H1 (cell line): Measurements from ENCODE around the gene IL10RA. TPM values are rescaled to one million over a fixed set of nuclear protein-coding genes. Genes with fewer than 3 reads are reported as not detected.

Experiments used
- CTCF ChIA-PET: fragments of 300-600 bp; sonication (Branson Sonifier 250); formaldehyde crosslinking; loops from one replicate; lab custom pipeline; 2021; ENCODE audit not compliant: partially characterized antibody; lab: Charles Lee
- POLR2A ChIA-PET: fragments of 300-600 bp; sonication (Branson Sonifier 250); formaldehyde crosslinking; loops from one replicate; lab custom pipeline; 2021; ENCODE audit warnings: inconsistent platforms; ENCODE audit not compliant: partially characterized antibody; lab: Charles Lee
- DNase-seq, 2 experiments: peaks; one replicate each; pipeline versions ENCODE4 v3.0.0 to v3.0.0-alpha.2; 2010 to 2022; ENCODE audit warnings: low spot score in 2 of 2, low read depth in 1 of 2, mixed read lengths in 1 of 2
- FAIRE-seq: peaks from 2 replicates; lab custom pipeline; 2011; peaks lifted over from hg19 to GRCh38; lab: Jason Lieb, UNC
- H2AFZ ChIP-seq: 2 replicates; pipeline ENCODE4 v1.8.1; 2012; ENCODE audit warnings: low read length, inconsistent platforms
- H2AK5ac ChIP-seq: 2 replicates; pipeline ENCODE4 v1.6.1; 2013; ENCODE audit warnings: low read depth, low read length
- H2BK120ac ChIP-seq: replicated peaks from 2 replicates; pipeline ENCODE3; 2013; ENCODE audit warnings: low read depth, low read length, inconsistent platforms
- H2BK12ac ChIP-seq: 2 replicates; pipeline ENCODE4 v1.6.1; 2013; ENCODE audit warnings: low read depth, low read length
- H2BK15ac ChIP-seq: 2 replicates; pipeline ENCODE4 v1.6.1; 2013; ENCODE audit warnings: low read length
- H2BK20ac ChIP-seq: 2 replicates; pipeline ENCODE4 v1.6.1; 2013; ENCODE audit warnings: low read length
- H2BK5ac ChIP-seq: 2 replicates; pipeline ENCODE4 v1.6.1; 2013; ENCODE audit warnings: low read depth, low read length
- H3K14ac ChIP-seq: 2 replicates; pipeline ENCODE4 v1.6.1; 2013; ENCODE audit warnings: inconsistent platforms; ENCODE audit not compliant: insufficient read length
- H3K18ac ChIP-seq: 2 replicates; pipeline ENCODE4 v1.6.1; 2013; ENCODE audit warnings: low read length; ENCODE audit errors: extremely low read depth
- H3K23ac ChIP-seq: 2 replicates; pipeline ENCODE4 v1.6.1; 2013; ENCODE audit warnings: inconsistent platforms; ENCODE audit not compliant: insufficient read length
- H3K23me2 ChIP-seq: 2 replicates; pipeline ENCODE4 v1.6.1; 2013; ENCODE audit warnings: low read depth, low read length
- H3K27ac ChIP-seq: 2 replicates; pipeline ENCODE4 v1.6.1; 2011; ENCODE audit warnings: low read depth, low read length, inconsistent platforms
- H3K27me3 ChIP-seq, 4 experiments: replicated peaks in 1 of 4; 1 replicate in 1 of 4; 2 replicates in 3 of 4; pipeline versions ENCODE4 v1.6.1 to v1.8.1; 2011 to 2013; ENCODE audit warnings: low read length in 3 of 4, mild to moderate bottlenecking in 3 of 4, inconsistent platforms in 2 of 4, mixed read lengths in 2 of 4, moderate library complexity in 1 of 4; ENCODE audit not compliant: control insufficient read depth in 3 of 4, insufficient read depth in 3 of 4; ENCODE audit errors: extremely low read depth in 1 of 4
- H3K36me3 ChIP-seq, 4 experiments: 2 replicates each; pipeline versions ENCODE4 v1.6.1 to v1.8.1; 2011 to 2013; ENCODE audit warnings: mild to moderate bottlenecking in 4 of 4, low read length in 3 of 4, moderate library complexity in 2 of 4, control low read depth in 1 of 4, inconsistent platforms in 1 of 4; ENCODE audit not compliant: insufficient read depth in 4 of 4, control insufficient read depth in 2 of 4
- H3K4ac ChIP-seq: replicated peaks from 2 replicates; pipeline ENCODE3; 2013; ENCODE audit warnings: low read length, low read depth, mixed read lengths, inconsistent platforms; ENCODE audit not compliant: insufficient read length
- H3K4me1 ChIP-seq, 4 experiments: replicated peaks in 1 of 4; 1 replicate in 1 of 4; 2 replicates in 3 of 4; pipeline versions ENCODE4 v1.6.1 to v1.8.1; 2011 to 2013; ENCODE audit warnings: low read length in 3 of 4, inconsistent platforms in 2 of 4, mixed read lengths in 1 of 4; ENCODE audit not compliant: insufficient read depth in 4 of 4, control insufficient read depth in 3 of 4
- H3K4me2 ChIP-seq, 2 experiments: 2 replicates each; pipeline versions ENCODE4 v1.6.1 to v1.8.1; 2011 to 2013; ENCODE audit warnings: low read depth in 2 of 2, low read length in 2 of 2, control low read depth in 1 of 2, inconsistent platforms in 1 of 2, mild to moderate bottlenecking in 1 of 2; ENCODE audit not compliant: insufficient read depth in 1 of 2
- H3K4me3 ChIP-seq, 4 experiments: fragments of 200-600, 300-600 bp in 1 of 4; sonication (generic), shearing (Covaris generic), sonication (Bioruptor Twin) in 1 of 4; 2 replicates each; pipeline versions ENCODE4 v1.5.1 to v1.8.1; 2011 to 2016; ENCODE audit warnings: low read length in 4 of 4, low read depth in 3 of 4, control low read depth in 2 of 4, inconsistent platforms in 2 of 4, mild to moderate bottlenecking in 2 of 4, mixed read lengths in 1 of 4, moderate library complexity in 1 of 4; ENCODE audit not compliant: insufficient read depth in 2 of 4; ENCODE audit errors: extremely low read depth in 1 of 4
- H3K56ac ChIP-seq: replicated peaks from 2 replicates; pipeline ENCODE3; 2013; ENCODE audit warnings: low read depth, mild to moderate bottlenecking, mixed read lengths, low read length, inconsistent platforms; ENCODE audit not compliant: insufficient read length
- H3K79me1 ChIP-seq: 2 replicates; pipeline ENCODE4 v1.6.1; 2013; ENCODE audit warnings: low read depth, low read length, control low read depth
- H3K79me2 ChIP-seq, 2 experiments: 2 replicates each; pipeline versions ENCODE4 v1.6.1 to v1.8.1; 2012 to 2013; ENCODE audit warnings: low read length in 2 of 2, mild to moderate bottlenecking in 2 of 2, inconsistent platforms in 1 of 2; ENCODE audit not compliant: insufficient read depth in 2 of 2, control insufficient read depth in 1 of 2
- H3K9ac ChIP-seq, 4 experiments: replicated peaks in 1 of 4; 1 replicate in 1 of 4; 2 replicates in 3 of 4; pipeline versions ENCODE4 v1.6.1 to v1.8.1; 2011 to 2013; ENCODE audit warnings: low read depth in 3 of 4, low read length in 3 of 4, control low read depth in 2 of 4, mild to moderate bottlenecking in 2 of 4, moderate library complexity in 2 of 4, inconsistent platforms in 1 of 4; ENCODE audit errors: extremely low read depth in 1 of 4
- H3K9me3 ChIP-seq, 2 experiments: 2 replicates each; pipeline versions ENCODE4 v1.6.1 to v1.8.1; 2012 to 2013; ENCODE audit warnings: mild to moderate bottlenecking in 2 of 2, moderate library complexity in 2 of 2, control low read depth in 1 of 2, inconsistent platforms in 1 of 2, low read depth in 1 of 2, low read length in 1 of 2, mixed read lengths in 1 of 2; ENCODE audit not compliant: insufficient read depth in 2 of 2
- H4K20me1 ChIP-seq, 2 experiments: replicated peaks in 1 of 2; 2 replicates each; pipeline versions ENCODE3 to v1.8.1; 2011 to 2013; ENCODE audit warnings: inconsistent platforms in 2 of 2, low read length in 2 of 2, mild to moderate bottlenecking in 1 of 2; ENCODE audit not compliant: insufficient read depth in 2 of 2, control insufficient read depth in 1 of 2
- H4K5ac ChIP-seq: 2 replicates; pipeline ENCODE4 v1.6.1; 2013; ENCODE audit warnings: low read length, low read depth, mixed read lengths, inconsistent platforms; ENCODE audit not compliant: insufficient read length
- H4K8ac ChIP-seq: 2 replicates; pipeline ENCODE4 v1.8.0; 2013; ENCODE audit warnings: mild to moderate bottlenecking, moderate library complexity, low read length, inconsistent platforms; ENCODE audit not compliant: insufficient read depth; ENCODE audit errors: extremely low read depth
- H4K91ac ChIP-seq: replicated peaks from 2 replicates; pipeline ENCODE3; 2013; ENCODE audit warnings: low read length, mixed read lengths, inconsistent platforms; ENCODE audit not compliant: insufficient read length
- CBX5 ChIP-seq: fragments of 300-800, 300-1000 bp; sonication (generic); IDR thresholded peaks from 2 replicates; pipeline ENCODE4 v1.7.1; 2016; ENCODE audit warnings: antibody characterized with exemption, low read length, low read depth
- CBX8 ChIP-seq: fragments of 300-800, 300-1000 bp; sonication (generic); IDR thresholded peaks from 2 replicates; pipeline ENCODE4 v1.7.1; 2016; ENCODE audit warnings: low read depth, low read length, borderline replicate concordance
- CEBPB ChIP-seq: IDR thresholded peaks from 2 replicates; pipeline ENCODE4 v1.6.1; 2012; ENCODE audit warnings: low read depth, low read length
- KDM1A ChIP-seq: fragments of 200-600, 300-600 bp; sonication (generic); IDR thresholded peaks from 2 replicates; pipeline ENCODE4 v1.7.1; 2016; ENCODE audit warnings: mild to moderate bottlenecking, low read length, borderline replicate concordance
- KDM4A ChIP-seq: IDR thresholded peaks from one replicate; pipeline ENCODE4 v1.7.1; 2012; ENCODE audit warnings: low read depth, mild to moderate bottlenecking, moderate library complexity, low read length, inconsistent platforms; ENCODE audit not compliant: severe bottlenecking
- KDM5A ChIP-seq: fragments of 200-600 bp; IDR thresholded peaks from 2 replicates; pipeline ENCODE4 v1.7.1; 2012; ENCODE audit warnings: mild to moderate bottlenecking, low read length, inconsistent platforms, mixed read lengths
- MAFK ChIP-seq: IDR thresholded peaks from 2 replicates; pipeline ENCODE4 v1.6.1; 2012; ENCODE audit warnings: low read depth, mild to moderate bottlenecking, improper control_type of control experiment, low read length
- PHF8 ChIP-seq: fragments of 200-600 bp; sonication (generic); conservative IDR thresholded peaks from 2 replicates; pipeline ENCODE4 v1.7.1; 2012; ENCODE audit warnings: low read depth, mild to moderate bottlenecking, inconsistent platforms, low read length, moderate library complexity
- POU5F1 ChIP-seq: IDR thresholded peaks from 2 replicates; pipeline ENCODE4 v1.6.1; 2011; ENCODE audit warnings: low read depth, mild to moderate bottlenecking, low read length, moderate library complexity
- SIX5 ChIP-seq: IDR thresholded peaks from 2 replicates; pipeline ENCODE4 v1.6.1; 2011; ENCODE audit warnings: mild to moderate bottlenecking, low read depth, low read length
- TCF12 ChIP-seq: IDR thresholded peaks from 2 replicates; pipeline ENCODE4 v1.6.1; 2011; ENCODE audit warnings: low read depth, mild to moderate bottlenecking, low read length
- YY1 ChIP-seq: IDR thresholded peaks from 2 replicates; pipeline ENCODE4 v1.6.1; 2011; ENCODE audit warnings: low read depth, mild to moderate bottlenecking, low read length
- WGBS, 2 experiments: shearing (Covaris generic) in 1 of 2; methylation state at CpG; one replicate each; pipeline versions ENCODE4 v1.1.6 to v1.1.7; 2013 to 2015; ENCODE audit warnings: low lambda C conversion rate in 2 of 2, mixed read lengths in 2 of 2, inconsistent platforms in 1 of 2, low coverage in 1 of 2, missing lambda C conversion rate in 1 of 2; ENCODE audit not compliant: insufficient replicate concordance in 2 of 2, insufficient coverage in 1 of 2, insufficient read length in 1 of 2; ENCODE audit errors: extremely low coverage in 1 of 2, missing lambda C conversion rate in 1 of 2; 5-methylcytosine and 5-hydroxymethylcytosine counted together
- polyA plus RNA-seq, 7 experiments: library from polyadenylated mRNA; depleted of rRNA in 3 of 7; stranded (reverse) in 5 of 7; unstranded in 2 of 7; fragments of >200 nt in 5 of 7; fragments of 200-250 nt in 2 of 7; gene quantifications; 1 replicate in 5 of 7; 2 replicates in 1 of 7; 4 replicates in 1 of 7; pipeline versions ENCODE4 v1.2.1 to v1.2.3, GENCODE V29; 2011 to 2013; ENCODE audit warnings: missing spikeins in 2 of 7, mixed read lengths in 2 of 7
- total RNA-seq: library from RNA; stranded (reverse); fragmentation: NEBNext Ultra II Directional; extraction: Animal tissue kit (Norgen Biotek cat#: 25700); gene quantifications from 2 replicates; pipeline ENCODE4 v1.2.1, GENCODE V29; 2021

Gene IL10RA
- total and polyA plus RNA-seq, 2 of the 8 experiments (the other 6 are each of a cell fraction or from before 2014, with no cell fraction given) = 0.05 to 0.11 TPM

DNA sequence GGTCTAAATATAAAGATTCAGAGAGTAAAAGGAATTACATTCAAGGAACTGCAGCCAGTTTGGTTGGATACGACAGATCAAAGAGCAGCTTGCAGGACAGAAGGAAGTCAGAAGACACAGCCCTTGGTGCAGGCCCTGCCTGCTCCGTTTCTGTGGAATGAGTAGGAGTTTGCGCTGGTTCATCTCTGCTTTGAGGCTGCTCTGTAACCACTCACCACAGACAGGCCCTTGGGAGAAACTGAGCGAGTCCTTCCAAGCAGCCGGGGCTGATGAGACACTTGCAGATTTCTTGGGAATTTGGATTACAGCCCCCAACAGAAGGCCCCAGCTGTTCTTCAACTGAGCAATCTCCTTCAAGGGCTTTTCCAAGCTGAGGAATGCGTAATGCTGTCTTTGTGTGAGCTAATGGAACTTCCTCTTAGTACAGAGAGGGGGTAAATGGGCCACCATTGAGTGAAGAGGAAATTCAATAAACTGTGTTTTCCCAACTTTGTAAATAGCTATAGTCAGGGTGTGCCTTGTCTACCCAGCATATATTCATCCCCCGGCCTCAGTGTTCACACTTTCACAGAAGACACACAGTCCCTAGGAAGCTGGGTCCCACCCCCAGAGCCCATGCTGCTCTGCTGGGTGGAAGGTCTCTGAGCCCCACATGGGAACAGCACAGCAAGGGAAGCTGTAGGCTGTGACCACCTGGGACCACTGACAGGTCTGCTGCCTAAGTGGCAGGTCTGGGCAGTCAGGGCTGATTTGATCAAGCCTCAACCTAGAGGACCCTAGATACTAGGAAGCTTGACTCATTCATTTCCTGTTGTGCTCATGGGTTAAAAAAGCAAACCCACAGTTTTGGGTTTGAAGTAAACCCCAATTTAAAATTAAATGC, 16.6 kb downstream of the IL10RA start:
- H2BK5ac ChIP-seq = no peak overlapping the region
- no peak overlapping the region for H3K4me2 ChIP-seq
- no peaks in the 10 kb centered on the region for H4K20me1 ChIP-seq
- H2AFZ ChIP-seq = no peak overlapping the region; the same call in 1 of the 2 replicates
- H2BK20ac ChIP-seq = no peak overlapping the region
- no peak overlapping the region for H4K5ac ChIP-seq
- DNase-seq = no peak
- no peaks in the 10 kb centered on the region for H3K79me1 ChIP-seq
- H3K4me1 ChIP-seq = no peaks in the 10 kb centered on the region; a peak in 2 of 7 replicates
- no peak overlapping the region for H4K91ac ChIP-seq
- no peak overlapping the region for H2AK5ac ChIP-seq
- peaks cover 0 to 2% (median 0%) of the 10 kb centered on the region in 4 experiments; a peak in 1 of 7 replicates for H3K27me3 ChIP-seq
- no peaks in the 10 kb centered on the region for H3K79me2 ChIP-seq
- H2BK15ac ChIP-seq = peak overlapping the region; percentile 61; the same call in 1 of the 2 replicates
- no peak overlapping the region for H3K4ac ChIP-seq
- H3K9me3 ChIP-seq = no peaks in the 10 kb centered on the region
- H3K23me2 ChIP-seq = no peaks in the 10 kb centered on the region
- no peak overlapping the region for H3K9ac ChIP-seq
- no peak overlapping the region for H2BK12ac ChIP-seq
- H3K4me3 ChIP-seq = no peak overlapping the region
- no peak overlapping the region for H3K56ac ChIP-seq
- ChIA-PET POLR2A (no interaction called here), CTCF (interaction anchor here (0.8 to 3.8 kb wide), 5 partner anchors 22 to 78 kb away, joined by 3 to 18 read pairs (median 3); no protein-coding TSS in a partner anchor)
- no peak overlapping the region for H2BK120ac ChIP-seq
- no peak overlapping the region for H3K27ac ChIP-seq
- H3K18ac ChIP-seq = peak overlapping the region; percentile 48; the same call in 1 of the 2 replicates
- no peak overlapping the region for H3K23ac ChIP-seq
- FAIRE-seq = no peak
- no peaks in the 10 kb centered on the region for H3K36me3 ChIP-seq
- no peak overlapping the region; the same call in 1 of the 2 replicates for H4K8ac ChIP-seq
- H3K14ac ChIP-seq = no peak overlapping the region
- WGBS, 2 experiments = 87% methylated on average over 7 of the region's 7 CpGs; no CpG with 5 or more reads in 1 of the 2 experiments
- TF ChIP-seq KDM1A (no peak), MAFK (no peak), KDM5A (no peak), YY1 (no peak), KDM4A (no peak), CEBPB (no peak), TCF12 (no peak), SIX5 (no peak), CBX8 (no peak), POU5F1 (no peak), CBX5 (no peak), PHF8 (no peak)
